ENCODE results near the gene COL15A1.
A peak's percentile ranks its signal among the peaks of the same experiment; 100 is the strongest.
"Not testable (repeated sequence)": the region's sequence is repeated elsewhere in the genome, so short reads cannot be mapped to it uniquely, and the experiment has no call there.

Gene COL15A1

DNA sequence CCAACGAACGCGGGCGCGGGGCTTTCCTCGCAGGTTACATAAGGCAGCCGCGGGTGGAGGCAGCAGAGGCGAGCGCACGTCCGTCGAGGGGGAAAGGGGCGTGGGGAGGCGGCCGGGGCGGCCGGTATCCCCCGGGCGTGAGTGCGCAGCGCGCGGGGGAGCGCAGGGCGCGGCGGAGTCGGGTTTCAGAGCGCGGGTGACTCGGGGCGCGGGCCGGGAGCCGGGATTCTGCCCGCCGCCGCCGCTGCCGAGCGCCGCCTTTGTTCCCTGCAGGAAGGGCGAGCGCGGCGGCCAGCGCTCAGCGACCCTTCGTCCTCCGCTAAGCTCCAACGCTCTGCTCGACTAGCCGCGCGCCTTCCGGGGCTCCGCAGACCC is at the start of gene COL15A1:
Gene COL15A1, plus strand, starts transcription at position 226 of the 375 bp plus-strand sequence. CDS start 155 bp downstream, outside the sequence.
- peak within 1 kb of the TSS; percentile 58 for H3K4me3 ChIP-seq (ENCODE audit: low read depth, low read length)

DNA sequence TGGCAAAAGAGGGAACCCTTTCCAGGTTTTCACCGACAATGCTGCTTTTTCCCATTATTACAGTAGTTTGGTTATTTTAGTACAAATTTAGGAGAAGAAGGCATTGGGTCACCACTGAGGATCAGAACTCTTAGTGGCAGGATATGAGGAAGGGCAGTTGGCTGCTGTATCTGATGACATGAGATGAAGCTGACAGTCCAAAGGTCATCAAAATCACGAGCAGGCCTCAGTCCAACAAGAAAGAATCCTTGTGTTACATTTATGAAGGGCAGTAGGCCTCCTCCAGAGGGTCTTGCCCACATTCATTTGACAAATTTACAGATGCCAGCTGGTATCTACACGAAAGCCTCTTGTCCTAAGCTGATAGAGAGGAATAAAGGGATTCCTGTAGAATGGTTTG is 49.5 kb upstream of the COL15A1 start:
- DNase-seq (ENCODE audit: low read depth): no peak
- no peak overlapping the region for H3K4me3 ChIP-seq (ENCODE audit: low read depth, low read length)

More for the DNA sequence above, at the start of gene COL15A1:
- no peak for DNase-seq (ENCODE audit: low read depth)

DNA sequence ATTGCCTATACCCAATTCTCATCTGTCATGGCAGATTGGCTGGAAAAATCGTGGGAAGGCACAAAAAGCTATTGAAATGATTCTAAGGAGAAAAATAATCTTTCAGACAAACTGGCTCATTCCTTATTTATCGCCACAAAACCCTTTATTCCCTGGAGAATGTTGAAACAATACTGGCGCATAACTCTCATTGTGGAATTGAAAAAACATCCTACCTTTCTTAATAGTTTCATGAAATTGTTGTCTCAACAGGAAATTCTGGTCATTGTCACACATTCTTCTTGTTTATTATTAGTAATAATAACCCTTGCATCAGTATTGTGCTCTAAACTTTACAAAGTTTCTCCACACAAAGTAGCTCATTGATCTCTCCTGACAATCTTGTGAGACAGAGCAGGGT is 48.9 kb upstream of the COL15A1 start:
- no peak overlapping the region for H3K4me3 ChIP-seq (ENCODE audit: low read depth, low read length)
- no peak for DNase-seq (ENCODE audit: low read depth)

DNA sequence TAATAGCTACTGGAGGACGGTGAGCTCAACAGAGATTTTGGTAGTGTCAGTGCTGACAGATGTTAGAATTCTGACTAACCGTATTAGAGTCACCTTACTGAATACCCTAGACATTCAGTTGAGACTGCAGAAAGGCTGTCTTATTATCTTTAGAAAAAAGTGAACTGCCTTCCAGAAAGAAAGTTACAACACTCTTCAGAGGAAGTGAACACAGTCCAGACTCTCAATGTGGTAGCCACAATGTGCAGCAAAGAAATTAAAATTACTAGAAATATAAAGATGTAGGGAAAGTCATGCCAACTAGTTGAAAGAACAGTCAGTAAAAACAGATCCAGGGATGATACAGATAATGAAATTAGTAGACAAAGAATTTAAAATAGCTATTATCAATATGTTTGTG is 47.1 kb upstream of the COL15A1 start:
- DNase-seq (ENCODE audit: low read depth): no peak
- H3K4me3 ChIP-seq (ENCODE audit: low read depth, low read length): no peak overlapping the region

DNA sequence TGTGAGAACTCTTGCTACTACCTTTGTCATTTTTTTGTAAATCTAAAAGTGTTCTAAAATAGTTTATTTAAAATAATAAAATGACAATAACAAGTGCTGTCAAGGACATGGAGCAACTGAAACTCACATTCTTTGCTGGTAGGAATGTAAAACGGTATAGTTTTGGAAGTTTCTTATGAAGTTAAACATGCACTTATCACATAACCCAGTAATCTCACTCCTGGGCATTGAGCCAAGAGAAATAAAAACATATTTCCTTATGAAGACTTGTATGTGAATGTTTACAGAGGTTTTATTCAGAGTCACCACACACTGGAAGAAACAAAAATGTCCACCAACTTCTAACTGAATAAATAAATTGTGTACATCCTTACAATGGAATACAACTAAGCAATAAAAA is 46.0 kb upstream of the COL15A1 start:
- DNase-seq (ENCODE audit: low read depth): no peak

DNA sequence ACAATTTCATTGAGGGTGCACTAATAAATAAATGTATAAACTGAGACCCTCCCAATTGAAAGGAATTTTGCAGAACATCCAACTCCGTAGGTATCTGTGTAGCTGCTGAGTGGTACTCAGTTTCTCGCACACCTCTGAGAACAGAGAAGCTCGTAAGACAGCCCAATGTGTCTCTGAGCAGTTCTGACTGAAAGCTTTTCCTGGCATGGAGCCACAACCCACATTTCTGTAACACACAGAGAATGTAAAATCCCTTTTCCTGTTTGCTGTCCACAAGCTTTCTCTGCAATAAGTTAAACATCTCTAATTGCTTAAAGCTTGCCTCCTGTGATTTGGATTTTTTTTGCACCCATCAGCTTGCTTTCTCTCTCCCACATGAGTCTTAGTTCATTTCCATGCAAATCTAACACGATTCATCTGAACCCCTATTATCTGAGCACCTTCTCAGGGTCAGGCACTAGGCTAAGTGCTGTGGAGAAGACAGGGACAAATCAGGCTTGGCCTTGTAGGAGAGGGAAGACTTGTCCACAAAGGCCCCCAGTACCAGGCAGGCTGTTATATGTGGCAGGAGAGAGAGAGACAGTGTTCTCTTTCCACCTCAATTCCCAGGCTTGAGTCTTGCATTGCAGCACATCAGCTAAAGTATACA is 44.2 kb upstream of the COL15A1 start:
- H3K4me3 ChIP-seq (ENCODE audit: low read depth, low read length): no peak overlapping the region
- peak; percentile 76 for DNase-seq (ENCODE audit: low read depth)

More for the DNA sequence above, 46.0 kb upstream of the COL15A1 start:
- no peak overlapping the region for H3K4me3 ChIP-seq (ENCODE audit: low read depth, low read length)

DNA sequence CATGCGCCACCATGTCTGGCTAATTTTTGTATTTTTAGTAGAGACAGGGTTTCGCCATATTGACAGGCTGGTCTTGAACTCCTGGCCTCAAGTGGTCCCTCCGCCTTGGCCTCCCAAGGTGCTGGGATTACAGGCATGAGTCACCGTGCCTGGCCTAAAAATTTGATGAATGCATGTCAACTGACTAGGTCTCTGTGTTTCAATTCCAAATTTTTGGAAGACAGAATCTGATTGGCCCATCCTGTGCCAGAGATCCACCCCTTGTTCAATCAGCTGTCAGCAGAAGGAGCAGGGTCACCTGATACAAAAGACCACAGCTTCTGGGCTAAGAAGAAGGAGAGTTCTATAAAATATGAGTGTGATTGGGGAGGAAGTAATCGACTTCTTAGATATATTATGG is 43.5 kb upstream of the COL15A1 start:
- DNase-seq (ENCODE audit: low read depth): no peak
- H3K4me3 ChIP-seq (ENCODE audit: low read depth, low read length): no peak overlapping the region

DNA sequence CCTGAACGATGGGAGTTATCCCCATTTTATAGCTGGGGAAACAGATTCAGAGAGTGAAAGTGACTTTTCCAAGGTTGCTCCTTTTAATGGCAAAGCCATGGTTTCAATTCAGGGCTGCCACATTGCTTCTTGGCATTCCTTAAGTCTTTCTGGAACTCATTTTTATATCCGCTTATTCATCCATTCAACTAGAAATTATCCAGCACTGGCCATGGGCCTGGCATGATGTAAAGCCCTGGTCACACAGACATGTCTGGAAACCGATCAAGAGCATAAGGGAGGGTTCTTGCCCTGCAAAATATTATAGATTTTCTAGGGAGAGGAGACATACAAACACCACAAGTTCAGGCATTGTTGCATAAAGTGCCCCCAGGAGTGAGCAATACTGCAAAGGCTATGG is 43.0 kb upstream of the COL15A1 start:
- H3K4me3 ChIP-seq (ENCODE audit: low read depth, low read length): no peak overlapping the region
- no peak for DNase-seq (ENCODE audit: low read depth)

DNA sequence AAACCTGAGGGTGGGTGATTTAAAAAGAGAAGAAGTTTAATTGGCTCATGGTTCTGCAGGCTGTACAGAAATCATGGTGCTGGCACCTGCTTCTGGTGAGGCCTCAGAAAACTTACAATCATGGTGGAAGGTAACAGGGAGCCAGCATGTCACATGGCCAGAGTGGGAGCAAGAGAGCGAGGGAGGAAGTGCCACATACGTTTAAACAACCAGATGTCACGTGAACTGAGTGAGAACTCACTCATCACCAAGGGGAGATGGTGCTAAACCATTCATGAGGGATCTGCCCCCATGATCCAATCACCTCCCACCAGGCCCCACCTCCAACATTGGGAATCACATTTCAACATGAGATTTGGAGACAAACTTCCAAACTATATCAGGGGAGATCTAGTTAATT is 41.9 kb upstream of the COL15A1 start:
- H3K4me3 ChIP-seq (ENCODE audit: low read depth, low read length); DNase-seq (ENCODE audit: low read depth): not testable (repeated sequence)

DNA sequence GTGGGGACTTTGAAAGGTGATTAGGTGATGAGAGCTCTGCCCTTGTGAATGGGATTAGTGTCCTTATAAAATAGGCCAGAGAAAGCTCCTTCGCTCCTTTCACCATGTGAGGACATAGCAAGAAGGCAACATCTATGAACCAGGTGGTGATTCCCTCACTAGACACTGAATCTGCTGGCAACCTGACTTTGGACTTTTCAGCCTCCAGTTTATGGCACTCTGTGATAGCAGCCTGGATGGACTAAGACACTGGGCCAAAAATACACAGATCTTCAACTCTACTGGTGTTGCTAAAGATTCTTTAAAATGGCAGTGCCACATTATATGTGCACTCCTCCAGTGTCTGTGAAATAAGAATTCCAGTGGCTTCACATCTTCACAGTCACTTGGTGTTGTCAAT is 41.2 kb upstream of the COL15A1 start:
- no peak for DNase-seq (ENCODE audit: low read depth)
- H3K4me3 ChIP-seq (ENCODE audit: low read depth, low read length): no peak overlapping the region

DNA sequence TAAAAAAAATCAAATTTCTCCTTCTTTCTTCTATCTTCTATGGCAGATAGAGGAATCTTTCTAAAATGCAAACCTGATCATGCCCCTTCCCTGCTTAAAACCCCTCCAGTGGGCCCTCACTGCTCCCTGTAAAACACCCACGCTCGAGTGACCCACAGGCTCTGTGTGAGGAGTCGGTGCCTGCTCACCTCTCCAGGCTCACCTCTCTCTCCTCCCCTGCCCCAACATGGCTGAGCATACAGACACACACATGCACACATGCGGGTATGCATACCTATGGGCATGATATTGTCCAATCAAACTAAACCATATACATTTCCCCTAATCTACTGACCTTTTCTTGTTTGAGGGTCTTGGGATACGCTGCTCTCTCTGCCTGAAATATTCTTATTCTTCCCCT is 40.8 kb upstream of the COL15A1 start:
- no peak overlapping the region for H3K4me3 ChIP-seq (ENCODE audit: low read depth, low read length)
- DNase-seq (ENCODE audit: low read depth): no peak

DNA sequence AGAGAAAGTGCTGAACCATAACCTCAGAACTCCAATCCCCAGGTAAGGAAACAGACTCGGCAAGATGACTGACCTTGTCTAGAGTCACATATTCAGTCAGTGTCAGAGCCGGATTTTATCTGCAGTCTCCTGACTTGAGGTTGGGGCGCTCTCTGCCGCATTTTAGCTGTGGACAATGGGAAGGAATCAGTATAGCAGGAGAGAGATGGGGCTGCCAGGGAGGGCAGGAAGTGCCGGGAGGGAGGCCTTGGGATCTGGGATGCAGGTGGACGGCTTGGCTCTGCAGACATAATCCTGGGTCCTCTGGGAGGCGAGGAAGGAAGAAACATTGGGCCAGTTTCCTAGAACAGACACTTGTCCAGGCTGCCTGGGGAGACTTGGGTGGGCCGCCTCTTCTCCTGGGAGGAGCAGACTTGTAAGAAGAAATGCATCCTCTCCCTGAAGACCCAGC is 39.7 kb upstream of the COL15A1 start:
- H3K4me3 ChIP-seq (ENCODE audit: low read depth, low read length): no peak overlapping the region
- DNase-seq (ENCODE audit: low read depth): no peak

DNA sequence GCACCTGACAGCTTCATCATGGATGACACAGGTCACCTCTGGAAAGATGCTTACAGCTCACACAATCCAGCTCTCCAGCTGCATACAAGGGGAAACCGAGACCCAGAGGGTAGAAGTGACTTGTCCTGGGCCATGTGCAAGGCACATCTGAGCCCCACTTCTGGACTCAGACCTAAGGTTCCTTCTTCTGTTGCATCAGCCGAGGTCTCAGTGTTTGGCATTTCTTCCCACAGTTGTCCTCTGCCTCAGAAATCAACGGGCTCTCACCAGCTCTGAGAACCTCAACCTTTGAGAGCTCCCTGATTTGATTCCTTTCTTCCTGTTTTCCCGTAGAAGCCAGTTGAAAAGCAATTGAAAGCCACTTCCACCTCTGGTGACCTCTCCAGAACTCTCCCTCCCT is 38.7 kb upstream of the COL15A1 start:
- no peak overlapping the region for H3K4me3 ChIP-seq (ENCODE audit: low read depth, low read length)
- DNase-seq (ENCODE audit: low read depth): no peak

DNA sequence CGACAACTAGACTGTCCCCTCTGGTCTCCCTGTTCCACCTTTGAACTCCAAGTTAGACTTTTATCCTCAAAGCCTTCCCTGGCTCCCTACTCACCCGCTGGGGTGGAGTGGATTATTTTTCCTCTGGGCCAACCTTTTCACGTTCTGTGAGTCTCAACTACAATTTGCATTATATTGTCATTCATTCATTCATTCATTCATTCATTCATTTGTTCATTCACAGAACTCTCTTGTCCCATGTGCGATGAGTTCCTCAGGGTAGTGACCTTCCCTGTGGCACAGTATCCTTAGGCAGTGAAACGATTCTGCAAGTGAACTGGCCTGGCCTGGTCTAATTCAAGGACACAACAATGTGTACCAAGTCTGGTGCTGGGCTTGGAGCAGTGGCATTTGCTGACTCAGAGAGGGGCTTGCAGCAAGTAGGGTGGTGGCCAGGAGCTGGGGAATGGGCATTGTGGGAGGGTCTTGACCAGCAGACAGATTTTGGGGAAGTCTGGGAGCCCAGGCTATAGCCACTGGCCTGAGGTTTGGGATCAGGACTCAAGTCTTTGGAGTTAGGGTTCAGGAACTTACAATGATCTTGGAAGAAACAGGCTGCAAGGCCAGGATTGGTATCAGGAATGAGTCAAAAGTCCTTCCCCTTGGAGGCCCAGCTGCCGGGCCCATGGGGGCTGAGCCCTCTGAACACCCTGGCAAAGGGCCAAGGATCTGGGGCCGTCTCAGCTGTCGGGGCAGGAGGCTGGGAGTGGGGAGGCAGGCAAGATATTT is 37.2 kb upstream of the COL15A1 start:
- no peak overlapping the region for H3K4me3 ChIP-seq (ENCODE audit: low read depth, low read length)

DNA sequence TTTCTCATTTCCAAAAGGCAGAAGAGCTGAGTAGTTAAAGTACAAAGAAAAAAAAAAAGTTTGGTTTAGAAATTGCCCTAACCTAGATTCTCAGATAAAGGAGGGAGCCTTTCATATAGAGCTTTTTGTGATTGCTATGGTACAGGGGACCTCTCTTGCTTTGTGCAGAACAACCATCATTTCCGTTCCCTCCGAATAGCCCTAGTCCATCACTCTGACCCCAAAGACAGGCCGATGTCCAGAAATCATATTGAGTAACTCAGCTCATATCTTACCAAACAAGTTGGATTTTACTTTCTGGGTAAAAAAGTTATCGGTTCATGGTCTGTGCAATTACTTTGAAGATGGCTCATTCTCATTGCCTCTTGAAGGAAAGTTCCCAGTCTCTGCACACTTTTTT is 36.7 kb upstream of the COL15A1 start:
- no peak overlapping the region for H3K4me3 ChIP-seq (ENCODE audit: low read depth, low read length)
- no peak for DNase-seq (ENCODE audit: low read depth)

More for the DNA sequence above, 37.2 kb upstream of the COL15A1 start:
- no peak for DNase-seq (ENCODE audit: low read depth)

DNA sequence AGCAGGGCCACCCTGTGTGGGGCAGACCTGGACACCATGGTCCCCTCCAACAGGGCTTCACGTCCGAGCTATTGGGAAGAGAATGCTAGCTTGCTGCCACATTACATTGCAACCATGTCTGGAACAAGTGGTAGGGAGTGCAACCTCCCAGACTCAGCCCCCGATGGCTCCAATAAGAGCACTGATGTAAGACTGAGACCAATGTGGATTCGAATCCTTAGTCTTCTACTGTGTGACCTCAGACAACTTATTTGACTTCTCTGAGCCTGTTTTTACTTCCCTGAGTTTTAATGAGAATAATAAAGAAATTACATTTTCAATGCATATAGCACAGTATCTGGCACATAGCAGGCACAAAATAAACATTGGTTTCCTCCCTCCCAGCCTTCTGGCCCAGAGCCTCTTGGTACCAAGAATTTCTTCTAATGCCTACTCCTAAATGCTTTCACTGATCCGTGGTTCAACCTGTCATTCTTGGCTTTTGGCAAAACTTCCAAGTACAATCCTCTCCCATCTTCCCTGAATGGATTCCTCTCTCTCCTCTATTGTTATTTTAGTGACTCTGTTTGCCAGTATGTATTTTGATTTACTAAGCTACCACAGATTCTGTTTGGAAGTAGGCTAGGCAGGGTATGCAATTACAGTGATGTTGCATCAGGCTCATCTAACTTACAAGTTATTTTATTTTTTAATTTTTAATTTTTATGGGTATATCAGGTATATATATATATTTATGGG is 34.6 kb upstream of the COL15A1 start:
- peak; percentile 78 for DNase-seq (ENCODE audit: low read depth)
- H3K4me3 ChIP-seq (ENCODE audit: low read depth, low read length): no peak overlapping the region

DNA sequence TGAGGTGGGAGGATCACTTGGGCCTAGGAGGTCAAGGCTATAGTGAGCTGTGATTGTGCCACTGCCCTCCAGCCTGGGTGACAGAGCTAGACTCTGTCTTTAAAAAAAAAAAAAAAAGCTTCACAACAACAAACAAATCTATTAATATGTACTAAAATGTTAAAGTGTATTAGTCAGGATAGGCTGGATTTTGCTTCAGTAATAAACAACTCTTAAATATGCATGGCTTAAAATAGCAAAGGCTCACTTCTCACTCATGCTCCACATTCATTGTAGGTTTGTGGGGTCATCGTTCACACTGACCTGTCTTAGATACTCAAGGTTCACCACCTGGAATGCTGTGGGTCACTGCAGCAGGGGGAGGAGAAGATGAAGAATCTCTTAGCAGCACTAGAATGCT is 33.8 kb upstream of the COL15A1 start:
- no peak for DNase-seq (ENCODE audit: low read depth)
- H3K4me3 ChIP-seq (ENCODE audit: low read depth, low read length): no peak overlapping the region

DNA sequence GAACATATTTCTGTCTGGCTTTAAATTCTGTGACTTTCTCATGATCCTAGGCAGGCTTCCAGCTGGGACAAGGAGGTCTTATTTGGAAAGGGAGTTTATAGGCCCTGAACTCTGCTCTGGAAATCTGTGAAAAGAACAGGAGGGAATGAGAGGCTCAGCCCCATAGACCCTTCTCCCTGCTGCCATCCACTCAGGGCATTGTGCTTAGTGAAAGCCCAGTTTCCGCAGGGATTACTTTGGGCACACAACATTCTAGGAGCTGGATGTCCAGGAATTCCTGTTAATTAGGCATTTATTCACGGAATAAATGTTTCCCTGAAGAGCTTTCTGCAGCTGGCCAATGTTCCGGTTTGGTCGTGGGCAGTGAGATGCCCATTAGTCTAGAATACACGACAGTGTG is 32.7 kb upstream of the COL15A1 start:
- no peak overlapping the region for H3K4me3 ChIP-seq (ENCODE audit: low read depth, low read length)

DNA sequence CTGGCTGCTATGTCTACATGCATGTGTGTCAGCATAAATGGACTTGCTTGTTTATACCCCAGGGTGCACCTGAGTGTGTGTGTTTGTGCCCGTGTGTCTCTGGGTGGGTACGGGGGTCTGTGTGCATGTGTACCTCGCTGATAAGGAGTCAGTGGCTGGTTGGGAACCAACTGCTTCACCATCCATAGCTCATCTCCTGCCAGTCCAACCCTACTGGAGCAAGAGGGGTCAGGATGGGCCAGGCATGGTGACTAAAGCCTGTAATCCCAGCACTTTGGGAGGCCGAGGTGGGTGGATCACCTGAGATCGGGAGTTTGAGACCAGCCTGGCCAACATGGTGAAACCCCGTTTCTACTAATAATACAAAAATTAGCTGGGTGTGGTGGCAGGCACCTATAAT is 32.0 kb upstream of the COL15A1 start:
- not testable (repeated sequence) for DNase-seq (ENCODE audit: low read depth); H3K4me3 ChIP-seq (ENCODE audit: low read depth, low read length)

More for the DNA sequence above, 32.7 kb upstream of the COL15A1 start:
- no peak for DNase-seq (ENCODE audit: low read depth)

DNA sequence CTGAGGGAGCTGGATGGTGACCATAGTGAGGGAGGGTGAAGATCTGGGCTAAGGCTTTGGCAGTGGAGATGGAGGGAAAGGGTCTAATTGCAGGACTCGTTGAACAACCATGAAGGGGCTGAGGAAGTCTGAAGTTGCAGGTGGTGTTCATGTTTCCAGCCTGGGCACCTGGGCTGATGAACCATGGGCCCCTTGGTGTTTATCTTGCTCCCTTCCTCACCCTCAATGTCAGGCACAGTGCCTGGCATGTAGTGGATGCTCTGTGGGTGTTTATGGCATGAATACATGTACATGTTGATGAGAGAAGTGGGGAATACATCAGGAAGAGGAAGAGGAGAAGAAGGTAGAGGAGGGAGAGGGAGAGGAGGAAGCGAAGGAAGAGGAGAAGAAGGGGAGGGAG is 31.3 kb upstream of the COL15A1 start:
- no peak overlapping the region for H3K4me3 ChIP-seq (ENCODE audit: low read depth, low read length)
- no peak for DNase-seq (ENCODE audit: low read depth)
